HG02642 (cell line): ENCODE results near the gene IFNGR2.
"Not testable (repeated sequence)": the region's sequence is repeated elsewhere in the genome, so short reads cannot be mapped to it uniquely, and the experiment has no call there.

ENCODE experiments used
- ATAC-seq: cut with Tn5 transposase; IDR thresholded peaks from one replicate; pipeline ENCODE4 v1.9.1; 2021; ENCODE audit warnings: mild to moderate bottlenecking; ENCODE audit not compliant: unreplicated experiment, poor library complexity

Gene IFNGR2

DNA sequence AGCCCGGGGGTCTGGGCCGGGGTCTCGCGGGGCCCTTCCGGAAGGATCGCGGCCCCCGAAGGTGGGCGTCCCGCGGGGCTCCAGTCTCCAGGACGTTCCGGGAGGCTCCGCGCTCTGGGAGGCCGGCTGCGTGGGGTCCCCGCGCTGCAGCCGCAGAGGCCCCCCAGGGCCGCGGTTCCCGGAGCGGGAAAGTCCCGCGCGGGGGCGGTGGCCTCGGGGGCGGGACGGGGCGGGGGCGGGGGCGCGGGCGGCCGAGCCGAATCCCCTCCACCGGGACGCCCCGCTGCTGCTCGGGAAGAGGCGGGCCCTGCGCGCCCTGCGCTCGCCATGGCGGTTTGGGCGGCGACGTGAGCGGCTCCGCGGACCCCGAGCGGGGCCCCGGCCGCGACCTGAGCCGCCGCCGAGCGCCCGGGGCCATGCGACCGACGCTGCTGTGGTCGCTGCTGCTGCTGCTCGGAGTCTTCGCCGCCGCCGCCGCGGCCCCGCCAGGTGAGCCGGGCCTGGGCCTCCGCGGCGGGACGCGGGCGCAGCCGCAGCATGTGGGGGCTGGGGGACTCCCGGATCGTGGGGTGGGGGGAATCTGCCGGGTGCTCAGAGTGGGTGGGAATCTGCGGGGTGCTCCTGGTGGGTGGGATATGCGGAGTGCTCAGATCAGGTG, at the start of gene IFNGR2:
Gene IFNGR2 (plus strand): TSS at position 286 of the 658 bp plus-strand sequence. CDS start 131 bp downstream, at position 417.
- ATAC-seq = peak; percentile 54

DNA sequence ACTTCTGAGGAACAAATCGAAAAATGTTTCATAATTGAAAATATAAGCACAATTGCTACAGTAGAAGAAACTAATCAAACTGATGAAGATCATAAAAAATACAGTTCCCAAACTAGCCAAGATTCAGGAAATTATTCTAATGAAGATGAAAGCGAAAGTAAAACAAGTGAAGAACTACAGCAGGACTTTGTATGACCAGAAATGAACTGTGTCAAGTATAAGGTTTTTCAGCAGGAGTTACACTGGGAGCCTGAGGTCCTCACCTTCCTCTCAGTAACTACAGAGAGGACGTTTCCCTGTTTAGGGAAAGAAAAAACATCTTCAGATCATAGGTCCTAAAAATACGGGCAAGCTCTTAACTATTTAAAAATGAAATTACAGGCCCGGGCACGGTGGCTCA, 47.9 kb upstream of the IFNGR2 start:
- no peak for ATAC-seq

DNA sequence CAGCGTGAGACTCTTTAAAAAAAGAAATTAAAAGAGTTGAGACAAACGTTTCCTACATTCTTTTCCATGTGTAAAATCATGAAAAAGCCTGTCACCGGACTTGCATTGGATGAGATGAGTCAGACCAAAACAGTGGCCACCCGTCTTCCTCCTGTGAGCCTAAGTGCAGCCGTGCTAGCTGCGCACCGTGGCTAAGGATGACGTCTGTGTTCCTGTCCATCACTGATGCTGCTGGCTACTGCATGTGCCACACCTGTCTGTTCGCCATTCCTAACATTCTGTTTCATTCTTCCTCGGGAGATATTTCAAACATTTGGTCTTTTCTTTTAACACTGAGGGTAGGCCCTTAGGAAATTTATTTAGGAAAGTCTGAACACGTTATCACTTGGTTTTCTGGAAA, 47.2 kb upstream of the IFNGR2 start:
- no peak for ATAC-seq

DNA sequence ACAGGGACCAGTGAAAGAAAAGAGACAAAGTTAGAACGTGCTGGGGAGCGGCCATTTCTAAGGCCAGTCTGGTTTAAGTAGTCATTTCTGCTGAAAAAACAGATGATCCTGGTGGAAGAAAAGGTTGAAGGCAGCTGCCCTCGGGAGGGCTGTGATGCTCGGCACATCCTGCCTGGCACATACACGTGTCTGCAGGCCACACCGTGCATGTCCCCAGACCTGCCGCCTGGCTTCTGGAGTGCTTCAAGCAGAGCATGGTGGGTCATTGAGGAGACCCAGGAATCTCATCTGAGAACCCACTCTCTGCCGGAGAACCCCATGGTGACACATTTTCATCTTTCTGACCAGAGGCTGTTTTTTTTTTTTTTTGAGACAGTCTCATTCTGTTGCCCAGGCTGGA, 46.0 kb upstream of the IFNGR2 start:
- ATAC-seq = no peak

DNA sequence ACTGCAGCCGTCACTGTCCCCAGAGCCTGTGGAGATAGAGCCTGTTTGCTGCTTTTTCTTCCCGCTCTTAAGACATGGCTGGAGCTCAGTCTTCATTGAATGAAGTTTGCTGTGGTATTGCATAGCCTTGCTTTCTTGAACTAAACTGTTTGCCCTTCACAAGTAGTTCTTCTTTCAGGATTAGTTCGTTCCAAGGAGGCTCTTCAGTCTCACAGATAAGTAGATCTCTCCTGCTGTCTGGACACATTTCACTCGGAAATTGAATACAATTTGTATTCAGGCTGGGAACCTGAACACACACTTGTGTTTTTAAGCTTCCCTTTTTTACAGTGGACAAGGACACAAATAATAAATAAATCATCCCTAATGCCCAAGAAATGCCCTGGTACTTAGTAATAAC, 43.8 kb upstream of the IFNGR2 start:
- ATAC-seq = no peak

- ATAC-seq = no peak
Measured at GRCh38 chr21:33360281-33360680, 42.9 kb upstream of the IFNGR2 start.

GRCh38 chr21:33360881-33361602, 42.2 kb upstream of the IFNGR2 start:
- peak; percentile 85 for ATAC-seq

GRCh38 chr21:33362044-33362555, 41.1 kb upstream of the IFNGR2 start:
- no peak for ATAC-seq

GRCh38 chr21:33363911-33364609, 39.2 kb upstream of the IFNGR2 start:
- not testable (repeated sequence) for ATAC-seq

GRCh38 chr21:33364830-33365229, 38.4 kb upstream of the IFNGR2 start:
- no peak for ATAC-seq

- ATAC-seq = no peak
Measured at GRCh38 chr21:33367309-33367973, 35.8 kb upstream of the IFNGR2 start.

DNA sequence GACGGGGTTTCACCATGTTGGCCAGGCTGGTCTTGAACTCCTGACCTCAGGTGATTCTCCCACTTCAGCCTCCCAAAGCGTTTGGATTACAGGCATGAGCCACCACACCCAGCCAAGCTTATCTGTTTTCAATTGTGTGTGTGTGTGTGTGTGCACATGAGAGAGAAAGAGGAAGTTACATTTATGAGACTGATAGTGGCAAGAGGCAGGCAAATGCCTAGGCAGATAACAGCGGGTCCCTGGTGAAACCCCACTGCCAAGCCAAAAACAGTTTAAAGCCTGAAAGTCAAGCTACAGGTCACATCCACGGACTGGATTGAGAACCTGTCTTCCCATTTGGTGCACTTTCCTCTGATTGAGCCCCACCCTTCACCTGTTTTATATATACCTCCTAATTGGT, 35.1 kb upstream of the IFNGR2 start:
- no peak for ATAC-seq

GRCh38 chr21:33368576-33368975, 34.6 kb upstream of the IFNGR2 start:
- no peak for ATAC-seq

DNA sequence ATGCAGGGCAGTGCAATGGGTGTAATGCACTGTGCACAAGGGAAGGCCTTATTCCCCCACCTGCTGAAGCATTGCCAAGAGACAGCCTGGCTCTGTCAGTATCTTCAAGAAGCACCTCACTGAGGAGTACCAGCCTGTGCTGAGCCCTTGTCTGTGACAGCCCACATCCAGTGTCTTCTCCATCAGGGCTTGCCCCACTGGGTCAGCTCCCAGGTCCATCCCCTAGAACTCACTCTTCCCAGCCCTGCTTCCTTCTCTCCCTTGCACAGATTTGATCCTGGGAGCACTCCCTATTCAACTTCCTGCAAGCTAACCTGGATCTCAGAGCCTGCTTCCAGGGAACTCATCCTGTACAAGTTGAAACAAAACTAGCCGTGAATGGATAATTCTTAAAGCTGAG, 33.6 kb upstream of the IFNGR2 start:
- no peak for ATAC-seq

DNA sequence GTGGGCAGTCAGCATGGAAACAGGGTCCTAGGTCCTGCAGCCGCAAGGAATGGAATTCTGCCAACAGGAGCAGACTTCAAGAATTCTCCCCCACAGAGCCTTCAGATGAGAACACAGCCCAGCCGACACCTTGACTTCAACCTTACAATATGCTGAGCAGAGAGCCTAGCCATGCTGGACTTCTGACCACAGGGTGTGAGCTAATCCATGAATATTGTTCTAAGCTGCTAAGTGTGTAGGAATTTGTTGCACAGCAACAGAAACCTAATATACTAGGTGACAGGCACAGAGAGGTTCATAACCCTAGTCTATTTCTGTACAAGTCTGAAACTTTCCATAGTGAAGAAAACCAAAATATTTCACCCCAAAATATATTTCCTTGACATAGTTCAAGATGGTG, 32.9 kb upstream of the IFNGR2 start:
- no peak for ATAC-seq

DNA sequence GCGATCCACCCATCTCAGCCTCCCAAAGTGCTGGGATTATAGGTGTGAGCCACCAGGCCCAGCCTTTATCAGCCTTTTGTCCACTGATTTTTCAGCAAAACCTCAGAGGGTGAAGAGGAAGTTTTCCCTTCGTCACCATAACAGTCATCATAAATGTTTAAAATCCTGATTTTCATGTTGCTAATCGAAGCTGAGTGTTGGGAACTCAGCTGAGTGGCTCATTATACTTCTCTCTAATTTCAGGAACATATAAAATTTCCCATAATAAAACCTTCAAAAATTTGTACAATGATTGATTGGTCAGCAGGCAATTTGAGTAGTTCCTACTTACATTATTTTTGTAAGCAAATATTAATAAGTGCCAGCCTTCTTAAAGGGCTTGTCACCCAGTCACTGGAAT, 31.8 kb upstream of the IFNGR2 start:
- no peak for ATAC-seq

- no peak for ATAC-seq
Measured at GRCh38 chr21:33372582-33372981, 30.6 kb upstream of the IFNGR2 start.

GRCh38 chr21:33373451-33373850, 29.8 kb upstream of the IFNGR2 start:
- no peak for ATAC-seq

GRCh38 chr21:33374080-33374449, 29.1 kb upstream of the IFNGR2 start:
- no peak for ATAC-seq

- peak; percentile 65 for ATAC-seq
Measured at GRCh38 chr21:33374450-33375096, 28.6 kb upstream of the IFNGR2 start.
